Keratinocyte (primary cell): ENCODE results near the gene ZDHHC23.

Source experiments
- CTCF ChIP-seq, 3 experiments: IDR thresholded peaks in 1 of 3; conservative IDR thresholded peaks in 1 of 3; optimal IDR thresholded peaks in 1 of 3; 2 replicates in 2 of 3; 3 replicates in 1 of 3; pipeline versions ENCODE3 to v1.5.1; 2011; ENCODE audit warnings: low read length in 3 of 3, mild to moderate bottlenecking in 3 of 3, moderate library complexity in 2 of 3, control low read depth in 1 of 3, inconsistent platforms in 1 of 3; ENCODE audit not compliant: insufficient read depth in 2 of 3; ENCODE audit errors: extremely low read depth in 1 of 3
- EZH2 ChIP-seq: IDR thresholded peaks from one replicate; pipeline ENCODE4 v1.6.1; 2012; ENCODE audit warnings: inconsistent platforms, mild to moderate bottlenecking, low read length, moderate library complexity

- TF ChIP-seq CTCF (optimal IDR thresholded peaks at IDR 0.05 in 1 of 3, IDR thresholded peaks at IDR 0.05 in 1 of 3, conservative IDR thresholded peaks at IDR 0.05 in 1 of 3; ENCODE audit: extremely low read depth in 1 of 3, insufficient read depth in 2 of 3, low read length in 3 of 3) = no peak
- TF ChIP-seq EZH2 = no peak
These were observed 16.1 kb downstream of the ZDHHC23 start for GRCh38 chr3:113963879-113964278.
